HEK293 (cell line): ENCODE results near the gene ZNF541.

ENCODE experiments used
- ATF2 ChIP-seq: fragments of 450-650 bp; formaldehyde crosslinking; IDR thresholded peaks from 2 replicates; pipeline ENCODE4 v1.5.1; 2016; ENCODE audit warnings: missing biosample characterization, missing genetic modification characterization, low read depth
- BCL11B ChIP-seq: fragments of 450-650 bp; formaldehyde crosslinking; IDR thresholded peaks from 2 replicates; pipeline ENCODE4 v1.5.1; 2016; ENCODE audit warnings: low read depth, missing biosample characterization, missing genetic modification characterization
- HOXD13 ChIP-seq: sonication (generic); formaldehyde crosslinking; IDR thresholded peaks from 2 replicates; pipeline ENCODE4 v1.8.0; 2022; ENCODE audit warnings: missing genetic modification reagents, borderline replicate concordance
- IKZF3 ChIP-seq: fragments of 450-650 bp; IDR thresholded peaks from 2 replicates; pipeline ENCODE4 v1.5.0; 2018; ENCODE audit warnings: missing biosample characterization, mild to moderate bottlenecking, missing genetic modification characterization, moderate library complexity
- KLF9 ChIP-seq: fragments of 450-650 bp; formaldehyde crosslinking; IDR thresholded peaks from 2 replicates; pipeline ENCODE4 v1.5.1; 2016; ENCODE audit warnings: missing biosample characterization, missing genetic modification characterization, low read depth
- PBX3 ChIP-seq: sonication (generic); formaldehyde crosslinking; IDR thresholded peaks from 2 replicates; pipeline ENCODE4 v1.8.1; 2022; ENCODE audit warnings: mild to moderate bottlenecking, moderate library complexity, missing genetic modification reagents
- SP3 ChIP-seq: fragments of 450-650 bp; formaldehyde crosslinking; IDR thresholded peaks from 2 replicates; pipeline ENCODE4 v1.5.1; 2016; ENCODE audit warnings: missing biosample characterization, missing genetic modification characterization
- TSHZ1 ChIP-seq: fragments of 450-650 bp; formaldehyde crosslinking; IDR thresholded peaks from 2 replicates; pipeline ENCODE4 v1.5.1; 2016; ENCODE audit warnings: missing biosample characterization, missing genetic modification characterization, borderline replicate concordance
- ZBTB20 ChIP-seq: fragments of 450-650 bp; formaldehyde crosslinking; IDR thresholded peaks from 2 replicates; pipeline ENCODE4 v1.5.1; 2016; ENCODE audit warnings: missing biosample characterization, missing genetic modification characterization
- ZBTB21 ChIP-seq: fragments of 450-650 bp; formaldehyde crosslinking; IDR thresholded peaks from 2 replicates; pipeline ENCODE4 v1.5.1; 2017; ENCODE audit warnings: missing biosample characterization, missing genetic modification characterization
- ZBTB7A ChIP-seq: fragments of 450-650 bp; formaldehyde crosslinking; IDR thresholded peaks from 2 replicates; pipeline ENCODE4 v1.5.1; 2016; ENCODE audit warnings: low read depth, missing biosample characterization, missing genetic modification characterization
- ZFHX2 ChIP-seq: fragments of 450-650 bp; formaldehyde crosslinking; conservative IDR thresholded peaks from 2 replicates; pipeline ENCODE4 v1.5.1; 2016; ENCODE audit warnings: missing biosample characterization, missing genetic modification characterization
- ZNF10 ChIP-seq: fragments of 450-650 bp; formaldehyde crosslinking; IDR thresholded peaks from 2 replicates; pipeline ENCODE4 v1.5.1; 2017; ENCODE audit warnings: missing biosample characterization, missing genetic modification characterization
- ZNF16 ChIP-seq: fragments of 450-650 bp; formaldehyde crosslinking; IDR thresholded peaks from 2 replicates; pipeline ENCODE4 v1.5.1; 2016; ENCODE audit warnings: low read depth, missing biosample characterization, missing genetic modification characterization
- ZNF174 ChIP-seq: fragments of 450-650 bp; formaldehyde crosslinking; IDR thresholded peaks from 2 replicates; pipeline ENCODE4 v1.5.0; 2017; ENCODE audit warnings: missing biosample characterization, mild to moderate bottlenecking, missing genetic modification characterization
- ZNF202 ChIP-seq: fragments of 450-650 bp; formaldehyde crosslinking; IDR thresholded peaks from 2 replicates; pipeline ENCODE4 v1.5.1; 2016; ENCODE audit warnings: missing biosample characterization, missing genetic modification characterization, borderline replicate concordance
- ZNF26 ChIP-seq: fragments of 450-650 bp; formaldehyde crosslinking; IDR thresholded peaks from 2 replicates; pipeline ENCODE4 v1.5.1; 2016; ENCODE audit warnings: missing biosample characterization, missing genetic modification characterization
- ZNF362 ChIP-seq: fragments of 450-650 bp; formaldehyde crosslinking; IDR thresholded peaks from 2 replicates; pipeline ENCODE4 v1.5.1; 2016; ENCODE audit warnings: missing biosample characterization, missing genetic modification characterization
- ZNF366 ChIP-seq: fragments of 450-650 bp; formaldehyde crosslinking; conservative IDR thresholded peaks from 2 replicates; pipeline ENCODE4 v1.5.1; 2016; ENCODE audit warnings: missing biosample characterization, missing genetic modification characterization
- ZNF391 ChIP-seq: fragments of 450-650 bp; formaldehyde crosslinking; IDR thresholded peaks from 2 replicates; pipeline ENCODE4 v1.5.1; 2016; ENCODE audit warnings: low read depth, missing biosample characterization, missing genetic modification characterization, borderline replicate concordance
- ZNF449 ChIP-seq: fragments of 450-650 bp; formaldehyde crosslinking; IDR thresholded peaks from 2 replicates; pipeline ENCODE4 v1.5.1; 2017; ENCODE audit warnings: missing biosample characterization, mild to moderate bottlenecking, missing genetic modification characterization, moderate library complexity
- ZNF473 ChIP-seq: fragments of 450-650 bp; formaldehyde crosslinking; IDR thresholded peaks from 2 replicates; pipeline ENCODE4 v1.5.1; 2017; ENCODE audit warnings: missing biosample characterization, missing genetic modification characterization
- ZNF544 ChIP-seq: fragments of 450-650 bp; formaldehyde crosslinking; IDR thresholded peaks from 2 replicates; pipeline ENCODE4 v1.5.0; 2017; ENCODE audit warnings: missing biosample characterization, missing genetic modification characterization
- ZNF558 ChIP-seq: fragments of 450-650 bp; formaldehyde crosslinking; IDR thresholded peaks from 2 replicates; pipeline ENCODE4 v1.5.1; 2016; ENCODE audit warnings: missing biosample characterization, missing genetic modification characterization
- ZNF560 ChIP-seq: fragments of 450-650 bp; formaldehyde crosslinking; IDR thresholded peaks from 2 replicates; pipeline ENCODE4 v1.5.1; 2017; ENCODE audit warnings: missing biosample characterization, missing genetic modification characterization, borderline replicate concordance
- ZNF670 ChIP-seq: fragments of 450-650 bp; formaldehyde crosslinking; IDR thresholded peaks from 2 replicates; pipeline ENCODE4 v1.5.1; 2016; ENCODE audit warnings: missing biosample characterization, missing genetic modification characterization, low read depth
- ZNF677 ChIP-seq: fragments of 450-650 bp; IDR thresholded peaks from 2 replicates; pipeline ENCODE4 v1.5.0; 2018; ENCODE audit warnings: missing biosample characterization, mild to moderate bottlenecking, missing genetic modification characterization, moderate library complexity
- ZNF777 ChIP-seq: fragments of 450-650 bp; formaldehyde crosslinking; IDR thresholded peaks from 2 replicates; pipeline ENCODE4 v1.5.1; 2017; ENCODE audit warnings: missing biosample characterization, missing genetic modification characterization, borderline replicate concordance
- ZNF830 ChIP-seq: fragments of 450-650 bp; IDR thresholded peaks from 2 replicates; pipeline ENCODE4 v1.5.0; 2018; ENCODE audit warnings: missing biosample characterization, missing genetic modification characterization, low read depth, mild to moderate bottlenecking, moderate library complexity

The ZNF541 gene

GRCh38 chr19:47598407-47599349 is 25.7 kb upstream of the ZNF541 start (continued):
- TF ChIP-seq ZNF391 (tag by site-specific recombination) (no peak), SP3 (peak; percentile 72), ZNF670 (tag by site-specific recombination) (no peak), ZNF473 (no peak), ZNF16 (tag by site-specific recombination) (no peak), ZNF174 (no peak), ZNF366 (tag by site-specific recombination) (peak; percentile 71), ATF2 (tag by site-specific recombination) (no peak), ZNF449 (no peak), ZNF677 (tag by site-specific recombination) (no peak), ZBTB20 (tag by site-specific recombination) (peak; percentile 30; the same call in 1 of the 2 replicates), ZNF26 (tag by site-specific recombination) (no peak), ZNF362 (no peak), ZNF202 (no peak), PBX3 (CRISPR knock-in tag) (no peak), ZBTB7A (tag by site-specific recombination) (no peak), KLF9 (tag by site-specific recombination) (peak; percentile 78), TSHZ1 (tag by site-specific recombination) (no peak), ZNF560 (tag by site-specific recombination) (no peak), ZNF830 (tag by site-specific recombination) (no peak), HOXD13 (CRISPR knock-in tag) (no peak), IKZF3 (tag by site-specific recombination) (peak; percentile 53; the same call in 1 of the 2 replicates), ZNF777 (no peak), BCL11B (tag by site-specific recombination) (no peak), ZNF544 (tag by site-specific recombination) (no peak), ZNF10 (tag by site-specific recombination) (no peak), ZBTB21 (tag by site-specific recombination) (no peak), ZFHX2 (tag by site-specific recombination) (peak; percentile 86), ZNF558 (tag by site-specific recombination) (no peak)
